HEK293T (cell line): Measurements from ENCODE around the gene IQSEC1.

Experiments used
- CTCF ChIA-PET: fragments of 350-600 bp; formaldehyde crosslinking; extraction: SDS; loops from one replicate; lab custom pipeline; 2021; ENCODE audit warnings: antibody characterized with exemption, inconsistent platforms; lab: Yijun Ruan, JAX
- POLR2A ChIA-PET: fragments of 350-600 bp; formaldehyde crosslinking; extraction: SDS; loops from one replicate; lab custom pipeline; 2020; ENCODE audit warnings: antibody characterized with exemption, inconsistent platforms; lab: Yijun Ruan, JAX
- DNase-seq: peaks from one replicate; pipeline ENCODE4 v3.0.0; 2012; ENCODE audit warnings: mixed read lengths; ENCODE audit errors: extremely low spot score
- ARNT ChIP-seq: fragments of 450-650 bp; IDR thresholded peaks from 2 replicates; pipeline ENCODE4 v1.6.1; 2017; ENCODE audit warnings: mild to moderate bottlenecking
- BHLHE40 ChIP-seq: fragments of 450-650 bp; IDR thresholded peaks from 2 replicates; pipeline ENCODE4 v1.6.1; 2016; ENCODE audit warnings: mild to moderate bottlenecking, moderate library complexity, borderline replicate concordance
- CTBP1 ChIP-seq: fragments of 450-650 bp; IDR thresholded peaks from 2 replicates; pipeline ENCODE4 v1.6.1; 2016; ENCODE audit warnings: borderline replicate concordance
- ELF4 ChIP-seq: fragments of 450-650 bp; IDR thresholded peaks from 2 replicates; pipeline ENCODE4 v1.6.1; 2017; ENCODE audit warnings: antibody characterized with exemption
- FOXA1 ChIP-seq: fragments of 450-650 bp; IDR thresholded peaks from 2 replicates; pipeline ENCODE4 v1.6.1; 2016; ENCODE audit warnings: mild to moderate bottlenecking
- FOXK2 ChIP-seq: fragments of 450-650 bp; IDR thresholded peaks from 2 replicates; pipeline ENCODE4 v1.6.1; 2016; ENCODE audit warnings: mild to moderate bottlenecking
- FOXM1 ChIP-seq: fragments of 450-650 bp; IDR thresholded peaks from 2 replicates; pipeline ENCODE4 v1.6.1; 2017; ENCODE audit warnings: mild to moderate bottlenecking, borderline replicate concordance
- HDGF ChIP-seq: fragments of 450-650 bp; IDR thresholded peaks from 2 replicates; pipeline ENCODE4 v1.6.1; 2017; ENCODE audit warnings: antibody characterized with exemption, borderline replicate concordance
- L3MBTL2 ChIP-seq: fragments of 450-650 bp; conservative IDR thresholded peaks from 2 replicates; pipeline ENCODE4 v1.6.1; 2016; ENCODE audit warnings: mild to moderate bottlenecking
- LEF1 ChIP-seq: fragments of 450-650 bp; IDR thresholded peaks from 2 replicates; pipeline ENCODE4 v1.6.1; 2017; ENCODE audit warnings: mild to moderate bottlenecking, borderline replicate concordance
- NFRKB ChIP-seq: fragments of 450-650 bp; IDR thresholded peaks from 2 replicates; pipeline ENCODE4 v1.6.1; 2016; ENCODE audit warnings: mild to moderate bottlenecking, moderate library complexity
- PKNOX1 ChIP-seq: fragments of 450-650 bp; IDR thresholded peaks from 2 replicates; pipeline ENCODE4 v1.6.1; 2016
- SP1 ChIP-seq: fragments of 450-650 bp; IDR thresholded peaks from 2 replicates; pipeline ENCODE4 v1.6.1; 2017
- SUZ12 ChIP-seq: fragments of 450-650 bp; IDR thresholded peaks from 2 replicates; pipeline ENCODE4 v1.6.1; 2016; ENCODE audit warnings: mild to moderate bottlenecking
- TARDBP ChIP-seq: fragments of 450-650 bp; IDR thresholded peaks from 2 replicates; pipeline ENCODE4 v1.6.1; 2016
- ZNF384 ChIP-seq: fragments of 450-650 bp; IDR thresholded peaks from 2 replicates; pipeline ENCODE4 v1.6.1; 2016

The IQSEC1 gene

DNA sequence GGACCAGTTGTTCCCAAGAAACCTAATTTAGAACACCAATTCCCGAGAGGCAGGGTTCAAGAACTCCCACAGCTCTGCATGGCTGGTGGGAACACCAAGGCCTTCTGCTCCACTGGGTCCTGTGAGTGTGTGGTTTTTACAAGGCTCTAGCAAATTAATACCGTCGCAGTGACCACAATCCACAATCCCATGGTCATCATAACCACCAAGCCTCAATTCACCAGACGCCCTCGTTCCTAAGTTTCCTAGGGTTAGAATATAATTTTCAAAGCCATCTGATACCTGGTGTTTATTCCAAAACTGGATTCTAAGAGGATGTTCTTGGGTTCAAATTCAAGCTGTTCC lies 116.9 kb downstream of the IQSEC1 start:
- CTCF ChIA-PET: no interaction called here
- POLR2A ChIA-PET: no interaction called here
- TF ChIP-seq ZNF384 (no peak), ELF4 (no peak), CTBP1 (no peak), L3MBTL2 (no peak), SP1 (no peak), FOXM1 (no peak), NFRKB (no peak)
- no peak for DNase-seq

DNA sequence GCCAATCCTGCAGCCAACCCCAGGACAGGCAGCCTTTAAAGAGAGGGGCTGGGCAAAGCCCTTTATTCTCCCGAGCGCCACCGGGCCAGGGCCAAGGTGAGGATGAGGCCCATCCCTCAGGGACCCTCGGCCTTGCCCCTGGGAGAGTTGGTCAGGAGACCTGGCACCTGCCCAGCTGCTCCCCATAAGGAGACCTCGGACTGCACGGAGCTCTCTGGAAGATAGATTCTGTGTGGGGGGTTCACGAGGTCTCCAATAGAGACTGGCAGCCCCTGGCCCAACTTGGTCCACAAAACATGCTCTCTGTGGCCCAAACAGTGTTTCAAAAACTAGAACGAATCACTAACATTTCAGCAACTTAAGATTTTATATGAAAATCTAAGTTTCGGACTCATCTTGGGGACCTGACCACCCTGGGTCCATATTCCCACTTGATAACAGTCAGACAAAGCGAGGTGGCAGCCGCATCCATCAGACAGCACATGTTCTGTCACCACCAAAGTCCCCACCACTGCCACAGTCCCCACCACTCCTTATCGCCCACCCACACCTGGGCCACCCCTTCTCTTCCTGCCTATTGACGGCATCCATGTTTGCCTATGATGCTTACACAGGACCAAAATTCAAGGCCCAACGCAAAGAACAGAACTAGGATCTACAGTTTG lies 117.4 kb downstream of the IQSEC1 start:
- TF ChIP-seq PKNOX1: no peak
- no peak for TF ChIP-seq SP1
- TF ChIP-seq FOXK2: no peak
- no peak for TF ChIP-seq SUZ12
- no peak for TF ChIP-seq LEF1
- TF ChIP-seq FOXM1: no peak
- TF ChIP-seq CTBP1: no peak
- TF ChIP-seq TARDBP: no peak
- no peak for TF ChIP-seq ELF4
- TF ChIP-seq L3MBTL2: no peak
- no peak for TF ChIP-seq ZNF384
- TF ChIP-seq HDGF: no peak
- TF ChIP-seq NFRKB: no peak
- TF ChIP-seq BHLHE40: no peak
- TF ChIP-seq ARNT: no peak
- no peak for TF ChIP-seq FOXA1
- CTCF ChIA-PET: no interaction called here
- POLR2A ChIA-PET: no interaction called here
- DNase-seq: no peak

GRCh38 chr3:12954891-12955650 lies 118.2 kb downstream of the IQSEC1 start:
- ChIA-PET POLR2A (no interaction called here), CTCF (no interaction called here)
- no peak for DNase-seq
- no peak for TF ChIP-seq ZNF384
- TF ChIP-seq L3MBTL2: no peak
- no peak for TF ChIP-seq ELF4
- no peak for TF ChIP-seq NFRKB

DNA sequence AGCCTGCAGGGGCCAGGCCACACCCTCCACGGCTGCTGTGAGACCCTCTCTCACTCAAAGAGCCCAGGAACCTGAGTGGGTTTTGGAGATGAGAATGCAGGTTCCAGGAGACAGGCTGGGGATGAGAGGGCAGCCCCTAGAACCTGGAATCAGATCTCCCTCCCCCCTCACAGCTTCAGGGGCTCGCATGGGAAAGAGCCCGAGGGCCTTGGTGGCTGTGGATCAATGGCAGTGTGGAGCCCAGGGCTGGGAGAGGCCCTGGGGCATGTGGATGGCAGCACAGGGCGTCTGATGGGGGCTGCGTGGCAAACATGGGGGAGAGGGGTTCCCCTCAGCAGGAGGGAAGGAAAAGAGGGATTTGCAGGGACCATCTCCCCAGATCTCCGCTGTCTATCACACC lies 119.0 kb downstream of the IQSEC1 start:
- no peak for DNase-seq
- TF ChIP-seq HDGF: no peak
- TF ChIP-seq L3MBTL2: no peak
- no peak for TF ChIP-seq ZNF384
- no peak for TF ChIP-seq ARNT
- no peak for TF ChIP-seq FOXK2
- no peak for TF ChIP-seq PKNOX1
- no peak for TF ChIP-seq LEF1
- TF ChIP-seq ELF4: no peak
- no peak for TF ChIP-seq SP1
- no peak for TF ChIP-seq NFRKB
- no peak for TF ChIP-seq FOXA1
- TF ChIP-seq BHLHE40: no peak
- TF ChIP-seq CTBP1: no peak
- TF ChIP-seq FOXM1: no peak
- TF ChIP-seq SUZ12: no peak
- no peak for TF ChIP-seq TARDBP
- ChIA-PET POLR2A (no interaction called here), CTCF (no interaction called here)

- POLR2A ChIA-PET: no interaction called here
- no peak for DNase-seq
- CTCF ChIA-PET: no interaction called here
- TF ChIP-seq PKNOX1 (no peak), SP1 (no peak), ZNF384 (no peak), NFRKB (no peak), CTBP1 (no peak)
These were observed 119.8 kb downstream of the IQSEC1 start for GRCh38 chr3:12953201-12953995.

GRCh38 chr3:12952343-12953200 lies 120.7 kb downstream of the IQSEC1 start:
- ChIA-PET CTCF (no interaction called here), POLR2A (no interaction called here)
- TF ChIP-seq LEF1 (no peak), ARNT (no peak), NFRKB (no peak), TARDBP (no peak), SUZ12 (no peak), CTBP1 (no peak)
- DNase-seq: no peak
